Fibroblast of the aortic adventitia (primary cell): Measurements from ENCODE around the gene ACSF2. TPM values are rescaled to one million over a fixed set of nuclear protein-coding genes. Genes with fewer than 3 reads are reported as not detected.

ENCODE experiments used
- DNase-seq: peaks from one replicate; pipeline ENCODE4 v3.0.0-alpha.2; 2010; ENCODE audit warnings: low read depth
- H3K4me3 ChIP-seq: 2 replicates; pipeline ENCODE4 v1.5.1; 2011; ENCODE audit warnings: low read depth, mild to moderate bottlenecking, control low read depth, low read length, moderate library complexity
- CTCF ChIP-seq: IDR thresholded peaks from 2 replicates; pipeline ENCODE4 v1.5.1; 2011; ENCODE audit warnings: mild to moderate bottlenecking, low read length, control low read depth, inconsistent platforms; ENCODE audit not compliant: insufficient read depth
- total RNA-seq: library from RNA; depleted of rRNA; stranded (reverse); fragments of >200 nt; gene quantifications from 2 replicates; pipeline ENCODE4 v1.2.3, GENCODE V29; 2012; ENCODE audit warnings: low replicate concordance

Gene ACSF2
- total RNA-seq, 1 donor = 15.7 TPM

- no peak for TF ChIP-seq CTCF
- no peak overlapping the region for H3K4me3 ChIP-seq
- no peak for DNase-seq
These were observed 57.2 kb downstream of the ACSF2 start for GRCh38 chr17:50483266-50483665.

- no peak for DNase-seq
- no peak overlapping the region for H3K4me3 ChIP-seq
- TF ChIP-seq CTCF = no peak
These were observed 58.6 kb downstream of the ACSF2 start for GRCh38 chr17:50484386-50485155.

- no peak for DNase-seq
- no peak for TF ChIP-seq CTCF
- no peak overlapping the region for H3K4me3 ChIP-seq
These were observed 61.4 kb downstream of the ACSF2 start for GRCh38 chr17:50487213-50488096.

- H3K4me3 ChIP-seq = no peak overlapping the region
- no peak for DNase-seq
- no peak for TF ChIP-seq CTCF
These were observed 62.9 kb downstream of the ACSF2 start for GRCh38 chr17:50488880-50489279.

- DNase-seq = no peak
These were observed 65.5 kb downstream of the ACSF2 start for GRCh38 chr17:50491505-50491904.

GRCh38 chr17:50492214-50492613, 66.2 kb downstream of the ACSF2 start:
- H3K4me3 ChIP-seq = no peak overlapping the region
- TF ChIP-seq CTCF = no peak
- no peak for DNase-seq

More at GRCh38 chr17:50491505-50491904, 65.5 kb downstream of the ACSF2 start:
- TF ChIP-seq CTCF = no peak
- no peak overlapping the region for H3K4me3 ChIP-seq
